GM21515 (cell line): ENCODE data around the gene CELF1.

ENCODE experiments used
- ATAC-seq: cut with Tn5 transposase; IDR thresholded peaks from one replicate; pipeline ENCODE4 v1.9.1; 2021; ENCODE audit not compliant: unreplicated experiment

Gene CELF1

GRCh38 chr11:47552566-47553405, at the start of gene CELF1:
Gene CELF1 (minus strand): TSS chr11:47553132. CDS start chr11:47499523, 53,609 bp downstream.
- peak; percentile 94 for ATAC-seq

GRCh38 chr11:47599902-47600301, 47.0 kb upstream of the CELF1 start:
- ATAC-seq = no peak

- ATAC-seq = no peak
Measured at GRCh38 chr11:47595967-47596366, 43.0 kb upstream of the CELF1 start.

DNA sequence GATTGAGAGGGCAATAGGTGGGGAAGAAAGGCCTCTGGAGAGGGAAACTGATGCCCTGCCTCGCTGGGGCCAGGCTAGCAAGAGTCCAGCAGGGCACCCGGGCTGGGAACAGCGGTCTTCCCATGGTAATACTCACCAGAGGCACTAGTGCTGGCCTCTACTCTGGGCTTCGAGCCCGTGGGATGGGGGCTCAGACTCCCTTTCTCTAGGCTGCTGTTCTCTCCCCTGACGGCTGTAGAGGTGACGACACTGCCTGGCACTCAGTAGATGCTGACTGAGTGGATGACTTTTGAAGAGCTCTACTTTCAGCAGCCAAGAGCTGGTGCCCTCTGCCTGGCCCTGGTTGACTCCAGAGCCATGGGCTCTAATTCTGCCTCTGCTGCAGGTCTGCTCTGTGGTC, 42.1 kb upstream of the CELF1 start:
- ATAC-seq = no peak

DNA sequence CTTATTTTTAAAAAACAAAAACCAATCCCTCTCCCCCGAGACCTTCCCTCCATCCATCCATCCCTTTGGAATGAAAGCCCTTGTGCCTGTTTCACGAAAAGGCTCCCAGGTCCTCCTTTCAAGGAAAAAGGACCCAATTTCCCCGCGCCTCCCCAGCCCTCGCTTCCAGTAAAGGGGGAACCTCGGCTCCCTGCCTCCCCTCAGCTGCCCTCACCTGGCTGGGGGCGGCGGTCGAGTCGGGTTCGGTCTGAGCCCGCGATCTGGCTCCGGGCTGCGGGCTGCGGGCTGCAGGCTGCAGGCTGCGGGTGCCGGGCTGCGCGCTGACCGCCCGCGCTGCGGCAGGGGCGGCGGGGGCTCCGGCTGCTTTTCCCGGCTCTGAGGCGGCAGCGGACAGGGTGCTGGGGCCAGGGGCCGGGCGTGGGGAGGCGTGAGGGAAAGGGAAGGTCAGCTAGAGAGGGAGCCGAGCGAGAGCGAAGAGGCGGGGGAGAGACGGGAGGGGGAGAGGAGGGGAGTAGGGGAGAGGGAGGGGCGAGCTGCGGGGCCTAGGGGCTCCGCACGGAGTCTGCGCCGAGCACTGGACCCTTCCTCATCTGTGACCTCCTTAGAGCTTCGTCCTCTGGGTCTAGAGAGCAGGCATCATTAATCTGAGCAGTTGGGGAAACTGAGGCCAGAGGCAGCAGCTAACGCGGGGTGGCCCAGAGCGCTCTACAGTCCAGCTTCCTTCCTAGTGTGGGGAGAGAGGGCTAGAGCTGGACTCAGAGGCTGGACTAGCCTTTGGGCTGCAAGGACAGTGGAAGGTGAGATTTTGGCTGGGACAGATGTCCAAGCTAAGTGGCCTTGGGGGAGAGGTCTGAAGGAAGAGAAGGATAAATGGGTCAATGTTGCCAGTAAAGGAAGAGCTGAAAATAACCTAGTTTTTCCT, 41.3 kb upstream of the CELF1 start, which contains the start of gene C1QTNF4:
Gene C1QTNF4, minus strand, starts transcription at position 478 of the 922 bp plus-strand sequence. CDS start 3,601 bp downstream, outside the sequence.
- ATAC-seq = no peak

GRCh38 chr11:47593492-47593933, 40.6 kb upstream of the CELF1 start:
- ATAC-seq = no peak

GRCh38 chr11:47592970-47593369, 40.0 kb upstream of the CELF1 start:
- ATAC-seq = no peak

DNA sequence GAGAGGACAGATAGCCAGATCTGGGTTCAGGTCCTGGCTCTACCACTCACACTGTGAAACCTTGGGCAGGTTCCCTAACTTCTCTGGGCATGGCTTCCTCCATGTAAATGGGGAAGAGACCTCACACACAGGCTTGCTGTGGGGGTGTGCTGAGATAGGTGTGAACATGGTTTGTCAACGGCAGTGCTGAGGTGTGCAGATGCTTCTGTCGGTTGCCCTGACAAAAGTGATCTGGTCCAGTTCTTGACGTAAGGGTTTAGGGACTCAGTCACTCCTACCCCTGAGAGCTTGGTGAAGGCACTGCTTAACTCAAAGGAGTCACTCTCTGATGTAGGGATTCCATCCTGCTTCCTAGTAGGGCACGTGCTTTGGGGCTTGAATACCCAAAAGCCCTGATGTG, 39.3 kb upstream of the CELF1 start:
- ATAC-seq = no peak

DNA sequence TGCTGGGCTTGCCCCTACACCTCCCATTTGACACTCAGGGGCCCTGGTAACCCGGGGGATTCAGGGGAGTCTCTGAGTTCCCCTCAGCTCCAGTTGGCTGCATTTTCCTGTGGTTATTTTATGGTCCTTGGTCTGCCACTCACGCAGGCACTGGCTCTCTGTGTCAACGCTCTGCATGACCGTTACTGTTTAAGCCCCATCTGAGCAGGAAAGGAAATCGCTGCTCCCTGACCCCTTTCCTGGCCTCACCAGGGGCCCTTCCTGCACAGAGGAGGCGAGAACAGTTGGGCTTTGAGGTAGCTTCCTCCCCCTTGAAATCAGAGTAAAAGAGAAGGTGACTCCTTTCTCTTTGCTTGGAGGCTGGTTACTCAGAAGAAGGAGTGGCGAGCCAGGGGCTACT, 38.8 kb upstream of the CELF1 start:
- no peak for ATAC-seq

- no peak for ATAC-seq
Measured at GRCh38 chr11:47589977-47590861, 37.3 kb upstream of the CELF1 start.

DNA sequence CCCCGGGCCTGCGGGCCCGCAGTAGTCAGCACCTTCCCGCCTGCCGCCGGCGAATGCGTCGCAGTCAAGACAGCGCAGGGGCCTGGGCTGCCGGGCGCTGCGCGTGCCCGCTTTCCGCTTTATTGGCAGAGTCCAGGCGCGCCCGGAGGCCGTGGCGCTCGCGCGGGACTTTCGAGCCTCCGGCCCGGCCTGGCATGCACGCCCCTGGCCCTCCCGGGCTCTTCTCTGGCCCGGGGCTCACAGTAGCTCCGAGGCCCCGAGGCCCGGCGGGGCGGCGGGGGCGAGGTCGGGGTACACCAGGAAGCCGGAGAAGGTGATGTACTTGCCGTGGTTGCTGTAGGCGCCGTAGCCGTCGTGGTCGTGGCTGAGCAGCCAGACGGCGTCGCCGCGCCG, 36.6 kb upstream of the CELF1 start:
- ATAC-seq = no peak

DNA sequence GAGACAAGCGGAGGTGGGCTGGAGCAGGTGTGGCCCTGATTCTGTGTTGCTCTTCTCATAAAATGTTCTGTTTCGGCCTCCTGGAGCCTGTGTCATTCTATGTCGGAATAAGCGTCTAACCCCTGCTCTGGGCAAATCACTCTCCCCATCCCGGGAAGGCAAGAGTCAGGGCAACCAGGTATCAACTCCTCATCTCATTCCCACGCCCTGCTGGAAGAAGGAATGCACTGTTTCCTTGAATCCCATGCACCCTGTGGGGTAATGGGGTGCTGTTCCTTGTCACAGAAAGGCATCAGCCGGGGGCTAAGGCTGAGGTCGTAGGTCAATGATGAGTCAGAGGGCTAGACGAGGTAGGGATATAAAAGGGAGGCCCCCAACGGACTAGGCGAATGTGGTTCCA, 36.2 kb upstream of the CELF1 start:
- no peak for ATAC-seq

DNA sequence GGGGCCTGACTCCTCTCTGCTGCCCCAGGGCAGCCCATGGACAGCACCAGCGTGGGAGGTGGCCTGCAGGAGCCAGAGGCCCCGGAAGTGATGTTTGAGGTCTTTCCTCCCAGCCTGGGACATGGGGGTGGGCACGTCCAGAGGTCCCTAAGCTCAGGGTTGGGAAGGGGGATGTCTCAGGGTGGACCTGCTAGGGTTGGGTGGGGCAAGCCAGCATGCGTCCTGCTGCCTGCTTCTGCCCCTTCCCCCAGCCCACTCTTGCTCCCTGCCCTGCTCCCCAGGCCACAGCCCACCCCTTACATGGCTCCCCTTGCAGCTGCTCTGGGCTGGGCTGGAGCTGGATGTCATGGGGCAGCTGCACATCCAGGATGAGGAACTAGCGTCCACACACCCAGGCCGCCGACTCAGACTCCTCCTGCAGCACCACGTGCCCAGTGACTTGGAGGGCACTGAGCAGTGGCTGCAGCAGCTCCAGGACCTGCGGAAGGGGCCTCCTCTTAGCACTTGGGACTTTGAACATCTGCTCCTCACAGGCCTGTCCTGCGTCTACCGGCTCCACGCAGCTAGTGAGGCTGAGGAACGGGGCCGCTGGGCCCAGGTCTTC, 34.9 kb upstream of the CELF1 start:
- ATAC-seq = no peak

GRCh38 chr11:47587039-47587716, 34.2 kb upstream of the CELF1 start:
- ATAC-seq = no peak

DNA sequence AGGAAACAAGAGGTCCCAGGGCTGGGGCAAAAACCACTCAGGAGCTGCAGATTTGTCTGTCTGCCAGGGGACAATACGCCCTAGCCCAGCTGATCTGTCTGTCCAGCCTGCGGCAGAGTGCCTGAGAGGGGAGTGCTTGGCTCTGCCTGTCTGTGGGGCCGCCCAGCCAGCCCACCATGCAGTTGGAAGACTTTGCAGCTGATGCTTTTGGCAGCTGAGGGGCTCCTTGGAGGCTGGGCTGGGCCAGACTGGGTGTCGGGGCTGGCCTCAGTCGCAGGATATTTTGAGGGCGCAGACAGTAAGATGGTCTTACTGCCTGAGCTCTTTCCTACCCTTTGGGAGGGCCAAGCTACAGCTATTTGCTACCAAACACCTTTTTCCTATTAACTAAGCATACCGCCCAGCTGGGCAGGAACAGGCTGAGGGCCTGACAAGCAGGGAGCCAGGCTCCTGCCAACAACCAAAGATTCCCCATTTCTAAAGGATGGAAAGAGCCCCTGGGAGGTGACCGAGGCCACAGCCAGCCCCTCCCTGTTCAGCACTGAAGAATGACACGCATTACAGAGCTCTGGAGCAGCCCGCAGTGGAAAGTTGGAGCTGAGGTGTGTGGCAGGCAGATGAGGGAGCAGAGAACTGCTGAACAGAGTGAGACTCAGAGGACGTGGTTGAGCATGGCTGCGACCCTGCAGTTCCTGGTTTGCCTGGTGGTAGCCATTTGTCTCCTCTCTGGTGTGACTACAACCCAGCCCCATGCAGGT, 33.3 kb upstream of the CELF1 start, which contains the start of gene FAM180B:
Gene FAM180B, plus strand, starts transcription at position 581 of the 758 bp plus-strand sequence. Its CDS starts 91 bp downstream, at position 672.
- ATAC-seq = no peak

DNA sequence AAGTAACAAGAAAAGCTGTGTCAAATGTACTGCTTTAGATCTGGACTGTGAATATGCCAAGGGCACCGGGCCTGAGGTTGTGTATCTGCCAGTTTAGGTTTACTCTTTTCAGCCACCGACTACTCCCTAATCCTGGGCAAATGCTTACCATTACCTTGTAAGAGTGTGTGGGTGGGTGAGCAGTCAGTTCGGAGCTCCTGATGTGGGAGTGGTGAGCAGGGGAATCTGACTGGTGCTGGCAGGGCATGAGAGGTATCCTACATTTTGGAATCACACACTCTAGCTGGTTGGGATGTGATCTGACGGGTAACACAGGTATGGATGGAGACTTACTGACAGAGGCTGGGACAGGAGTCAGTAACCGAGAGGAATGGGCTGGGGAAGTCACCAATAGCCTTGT, 30.9 kb upstream of the CELF1 start:
- no peak for ATAC-seq

DNA sequence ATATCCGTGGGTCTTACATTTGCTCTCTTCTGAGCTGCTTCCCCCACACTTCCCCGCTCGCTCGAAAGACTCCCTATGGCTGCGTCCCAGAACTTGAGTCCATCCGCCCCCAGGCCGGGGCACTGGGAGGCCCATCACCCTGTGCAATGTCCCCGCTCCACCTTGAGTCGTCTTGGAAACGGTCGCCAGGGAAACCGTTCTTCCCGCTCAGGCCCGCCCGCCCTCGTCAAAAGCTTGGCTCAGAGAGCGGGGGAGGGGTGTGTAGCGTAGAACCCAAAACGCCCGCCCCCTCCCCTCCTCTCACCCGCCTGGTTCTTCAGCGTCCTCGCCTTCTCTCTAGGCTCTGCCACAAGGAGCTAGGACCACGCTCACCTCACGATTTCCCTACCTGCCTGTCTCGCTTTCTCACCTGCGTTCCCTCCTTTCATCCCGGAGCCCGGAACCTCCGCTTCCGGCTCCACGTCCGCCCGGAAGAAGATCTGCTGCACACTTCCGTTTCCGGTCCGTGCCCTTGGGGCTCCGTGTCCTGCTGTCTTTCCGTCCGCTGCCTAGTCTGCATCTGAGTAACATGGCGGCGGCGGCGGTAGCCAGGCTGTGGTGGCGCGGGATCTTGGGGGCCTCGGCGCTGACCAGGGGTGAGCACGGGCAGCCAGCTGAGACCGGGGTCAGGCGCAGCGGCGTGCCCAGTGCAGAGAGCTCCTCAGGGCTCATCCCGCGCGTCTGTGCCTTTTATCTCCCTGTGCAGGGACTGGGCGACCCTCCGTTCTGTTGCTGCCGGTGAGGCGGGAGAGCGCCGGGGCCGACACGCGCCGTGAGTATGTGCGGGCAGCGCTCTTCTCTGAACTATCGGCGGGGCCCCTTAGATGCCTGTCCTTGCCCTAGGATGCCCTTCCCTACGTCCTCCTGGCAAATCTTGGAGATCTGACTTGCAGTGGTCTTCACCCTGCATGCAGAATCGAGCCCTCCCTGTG, 25.9 kb upstream of the CELF1 start, which contains the start of the genes KBTBD4 and NDUFS3:
Gene KBTBD4, minus strand, starts transcription at position 447 of the 971 bp plus-strand sequence. Its CDS starts 19 bp downstream, at position 428.
Gene NDUFS3, plus strand, starts transcription at position 551 of the 971 bp plus-strand sequence. Its CDS starts 18 bp downstream, at position 569.
- peak; percentile 88 for ATAC-seq
